ENCODE measurements around the gene ZNF316.
A peak's percentile ranks its signal among the peaks of the same experiment; 100 is the strongest.

ZNF316 gene

DNA sequence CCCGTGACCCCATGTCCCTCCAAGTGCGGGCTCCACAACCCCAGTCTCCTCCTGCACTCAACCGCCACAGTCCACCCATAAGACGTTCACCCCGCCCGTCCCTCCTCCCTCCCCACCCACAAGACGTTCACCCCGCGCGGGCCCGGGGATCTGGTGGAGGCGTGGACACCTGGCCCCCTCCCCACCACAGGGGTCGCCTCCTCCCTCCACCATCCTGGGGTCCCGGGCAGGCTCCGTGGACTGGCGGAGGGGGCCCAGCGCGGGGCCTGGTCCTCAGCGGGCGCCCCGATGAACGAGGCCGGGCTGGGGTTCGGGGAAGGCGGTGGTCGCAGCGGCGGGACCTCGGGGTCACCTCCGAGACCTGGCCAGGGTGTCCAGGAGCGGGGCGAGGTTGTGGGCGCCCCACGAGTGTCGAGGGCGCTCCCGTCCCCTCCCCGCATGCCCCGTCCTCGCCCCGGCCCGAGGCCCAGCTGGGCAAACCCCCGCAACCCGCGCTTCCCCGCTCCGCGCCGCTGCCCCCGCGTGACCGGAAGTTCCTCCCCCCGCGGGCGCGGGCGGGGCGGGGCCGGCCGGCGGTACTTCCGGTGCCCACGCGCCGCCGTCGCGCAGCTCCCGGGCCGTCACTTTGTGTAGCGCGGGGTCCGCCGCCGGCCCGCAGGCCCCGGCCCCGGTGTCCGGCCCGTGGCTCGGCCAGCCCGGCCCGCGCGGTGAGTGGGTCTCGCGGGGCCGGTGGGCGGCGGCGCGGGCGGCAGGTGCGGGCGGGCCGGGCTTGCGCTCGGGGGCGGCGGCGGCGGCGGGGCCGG lies at the start of gene ZNF316:
TSS of gene ZNF316 (plus strand) at position 578 of the 803 bp plus-strand sequence. CDS start 5,092 bp downstream, outside the sequence.
- FAIRE-seq (no peak), DNase-seq (ENCODE audit: extremely low spot score, insufficient read length, low read depth) (peak; percentile 88)

DNA sequence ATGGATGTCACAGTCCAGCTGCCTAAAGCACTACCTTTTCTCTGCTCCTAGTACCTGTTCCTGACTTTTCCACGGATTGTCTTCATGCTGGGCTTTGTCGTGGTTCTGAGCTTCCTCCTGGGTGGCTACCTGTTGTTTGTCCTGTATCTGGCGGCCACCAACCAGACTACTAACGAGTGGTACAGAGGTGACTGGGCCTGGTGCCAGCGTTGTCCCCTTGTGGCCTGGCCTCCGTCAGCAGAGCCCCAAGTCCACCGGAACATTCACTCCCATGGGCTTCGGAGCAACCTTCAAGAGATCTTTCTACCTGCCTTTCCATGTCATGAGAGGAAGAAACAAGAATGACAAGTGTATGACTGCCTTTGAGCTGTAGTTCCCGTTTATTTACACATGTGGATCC lies 48.6 kb upstream of the ZNF316 start:
- FAIRE-seq = no peak
- DNase-seq (ENCODE audit: extremely low spot score, insufficient read length, low read depth) = no peak

DNA sequence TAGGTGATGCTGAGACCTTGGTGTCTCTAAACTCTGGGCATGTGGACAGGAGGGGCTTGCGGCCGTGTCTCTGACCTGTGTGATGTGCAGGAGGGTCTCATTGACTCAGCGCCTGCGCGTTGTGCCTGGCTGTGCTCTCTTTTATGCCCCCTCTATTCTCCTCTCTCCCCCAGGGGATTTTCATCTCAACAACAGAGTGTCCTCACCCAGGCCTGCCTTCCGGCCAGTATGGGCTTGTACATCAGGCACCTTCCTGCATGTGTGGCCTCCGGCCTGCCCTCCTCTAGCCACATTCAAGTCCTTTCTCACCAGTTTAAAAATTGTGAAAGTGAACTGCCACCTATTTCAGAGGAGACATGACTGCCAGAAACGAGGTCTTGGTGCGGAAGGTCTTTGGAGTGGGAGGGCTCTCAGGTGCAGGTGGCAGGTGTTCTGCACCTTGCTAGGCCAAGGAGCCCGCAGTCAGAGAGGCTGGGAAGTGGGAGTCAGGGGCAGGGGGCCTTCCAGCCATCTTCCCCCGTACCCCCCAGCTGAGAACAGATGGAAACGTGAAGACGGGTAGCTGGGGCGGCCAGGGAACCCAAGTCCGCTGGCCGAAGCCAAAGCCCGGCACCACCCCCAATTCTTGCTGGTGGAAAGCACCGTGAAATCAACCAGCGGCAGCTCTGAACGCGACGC lies 47.8 kb upstream of the ZNF316 start:
- DNase-seq (ENCODE audit: extremely low spot score, insufficient read length, low read depth) = no peak

DNA sequence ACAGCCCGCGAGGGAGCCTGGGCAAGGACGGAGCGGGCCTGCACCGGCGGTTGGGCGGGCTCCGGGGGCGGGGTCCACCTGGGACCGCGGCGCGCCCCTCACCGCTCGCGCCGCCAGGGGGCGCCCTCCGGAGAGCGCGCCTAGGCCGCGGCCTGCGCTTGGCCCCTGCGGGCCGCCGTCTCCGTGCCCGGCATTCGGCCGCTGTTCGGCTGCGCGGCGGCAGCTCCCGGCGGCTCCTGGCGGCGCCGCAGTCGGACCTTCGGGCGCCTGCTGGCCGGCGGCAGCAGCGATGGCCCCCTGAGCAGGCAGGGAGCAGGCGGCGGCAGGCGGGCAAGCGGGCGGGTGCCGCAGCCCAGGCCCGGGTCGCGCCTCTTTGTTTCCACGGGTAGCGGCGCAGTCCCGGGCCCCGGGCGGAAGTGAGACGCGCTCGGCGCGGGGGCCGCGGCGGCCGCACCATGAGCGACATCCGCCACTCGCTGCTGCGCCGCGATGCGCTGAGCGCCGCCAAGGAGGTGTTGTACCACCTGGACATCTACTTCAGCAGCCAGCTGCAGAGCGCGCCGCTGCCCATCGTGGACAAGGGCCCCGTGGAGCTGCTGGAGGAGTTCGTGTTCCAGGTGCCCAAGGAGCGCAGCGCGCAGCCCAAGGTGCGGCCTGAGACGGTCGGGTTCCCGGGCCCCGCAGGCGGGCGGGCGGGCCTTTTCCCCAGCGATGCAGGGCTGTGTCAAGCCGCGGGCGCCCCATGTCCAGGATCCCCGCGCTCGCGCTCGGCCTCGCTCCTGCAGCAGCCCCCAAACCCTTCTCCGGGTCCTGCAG lies 47.1 kb upstream of the ZNF316 start, which contains the start of gene INTS15:
TSS of gene INTS15 (plus strand) at position 193 of the 816 bp plus-strand sequence. CDS start at position 456, 263 bp downstream.
- peak; percentile 80 for DNase-seq (ENCODE audit: extremely low spot score, insufficient read length, low read depth)
- FAIRE-seq = peak; percentile 76

More for the DNA sequence above, 47.8 kb upstream of the ZNF316 start:
- FAIRE-seq = no peak

DNA sequence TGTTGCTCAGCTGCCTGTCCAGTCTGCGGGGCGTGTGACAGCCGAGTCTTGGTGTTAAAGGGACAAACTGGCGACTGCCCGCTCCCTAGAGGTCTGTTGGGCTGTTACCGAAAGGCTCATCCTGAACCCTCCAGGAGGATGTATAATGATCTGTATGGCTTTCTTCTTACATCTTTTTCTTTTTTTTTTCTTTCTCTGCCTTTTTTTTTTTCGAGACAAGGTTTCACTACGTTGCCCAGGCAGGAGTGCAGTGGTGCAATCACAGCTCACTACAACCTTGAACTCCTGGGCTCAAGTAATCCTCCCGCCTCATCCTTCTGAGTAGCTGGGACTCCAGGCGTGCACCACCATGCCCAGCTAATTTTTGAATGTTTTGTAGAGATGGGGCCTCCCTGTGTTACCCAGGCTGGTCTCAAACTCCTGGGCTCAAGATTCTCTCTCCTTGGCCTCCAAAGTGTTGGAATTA lies 46.4 kb upstream of the ZNF316 start:
- FAIRE-seq (peak; percentile 9), DNase-seq (ENCODE audit: extremely low spot score, insufficient read length, low read depth) (no peak)

DNA sequence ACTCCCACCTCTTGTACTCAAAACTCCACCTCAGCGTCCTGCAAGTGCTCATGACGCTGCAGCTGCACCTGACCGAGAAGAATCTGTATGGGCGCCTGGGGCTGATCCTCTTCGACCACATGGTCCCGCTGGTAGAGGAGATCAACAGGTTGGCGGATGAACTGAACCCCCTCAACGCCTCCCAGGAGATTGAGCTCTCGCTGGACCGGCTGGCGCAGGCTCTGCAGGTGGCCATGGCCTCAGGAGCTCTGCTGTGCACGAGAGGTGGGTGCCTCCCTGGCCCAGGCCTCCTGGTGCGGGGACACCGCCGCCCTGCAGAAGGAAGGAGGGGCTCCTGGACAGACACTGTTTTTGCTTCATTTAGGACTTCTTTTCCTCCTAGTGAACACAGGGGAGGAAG lies 37.0 kb upstream of the ZNF316 start:
- FAIRE-seq = no peak
- DNase-seq (ENCODE audit: extremely low spot score, insufficient read length, low read depth) = no peak

DNA sequence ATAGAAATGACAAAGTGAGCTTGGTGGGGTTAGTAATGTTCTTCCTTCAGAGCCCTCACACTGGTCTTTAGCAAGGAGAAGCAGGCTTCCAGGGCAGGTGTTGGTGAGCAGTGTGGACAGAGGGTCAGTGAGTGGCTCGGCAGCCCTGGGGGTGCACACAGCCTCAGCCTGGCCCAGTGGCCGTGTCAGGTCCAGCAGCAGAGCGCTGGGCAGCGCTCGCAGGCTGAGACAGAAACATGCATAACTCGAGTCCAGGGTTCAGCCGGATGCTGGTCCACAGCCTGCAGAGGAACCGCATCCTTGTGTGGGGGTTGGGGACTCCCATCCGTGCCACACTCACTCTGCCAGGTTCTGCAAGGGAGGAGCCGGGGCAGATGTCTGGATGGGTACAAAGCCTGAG lies 32.7 kb upstream of the ZNF316 start:
- no peak for DNase-seq (ENCODE audit: extremely low spot score, insufficient read length, low read depth)
- FAIRE-seq = no peak

DNA sequence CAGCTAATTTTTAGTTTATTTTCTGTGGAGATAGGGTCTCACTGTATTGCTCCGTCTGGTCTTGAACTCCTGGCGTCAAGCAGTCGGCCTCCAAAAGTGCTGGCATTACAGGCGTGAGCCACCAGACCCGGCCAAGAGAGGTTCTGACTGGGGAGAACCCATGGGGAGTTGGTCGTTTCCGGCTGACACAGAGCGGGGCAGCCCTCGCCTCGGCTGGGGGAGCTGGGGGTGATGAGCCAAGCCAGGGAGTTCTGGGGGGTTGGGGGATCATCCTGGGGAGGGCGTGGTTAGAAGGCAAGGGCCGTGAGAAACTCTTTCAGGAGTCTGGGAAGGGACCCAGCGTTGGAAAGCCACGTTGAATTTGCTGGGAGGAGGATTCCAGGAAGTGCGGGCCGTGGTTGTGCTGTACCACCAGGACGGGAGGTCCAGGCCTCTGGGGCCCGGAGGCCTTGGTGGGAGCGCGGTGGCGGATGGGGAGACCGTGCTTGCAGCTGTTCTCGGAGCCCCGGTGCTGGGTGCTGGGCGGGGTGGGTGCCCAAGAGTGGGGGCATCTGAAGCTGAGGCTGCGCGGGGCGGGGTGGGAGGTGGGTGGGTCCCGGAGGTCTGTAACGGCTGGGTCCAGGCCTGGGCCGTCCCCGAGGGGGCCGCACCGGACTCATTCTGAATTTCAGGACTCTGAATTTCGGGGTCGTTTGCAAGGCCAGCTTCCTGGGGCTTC lies 30.1 kb upstream of the ZNF316 start:
- FAIRE-seq = no peak
- DNase-seq (ENCODE audit: extremely low spot score, insufficient read length, low read depth) = no peak

DNA sequence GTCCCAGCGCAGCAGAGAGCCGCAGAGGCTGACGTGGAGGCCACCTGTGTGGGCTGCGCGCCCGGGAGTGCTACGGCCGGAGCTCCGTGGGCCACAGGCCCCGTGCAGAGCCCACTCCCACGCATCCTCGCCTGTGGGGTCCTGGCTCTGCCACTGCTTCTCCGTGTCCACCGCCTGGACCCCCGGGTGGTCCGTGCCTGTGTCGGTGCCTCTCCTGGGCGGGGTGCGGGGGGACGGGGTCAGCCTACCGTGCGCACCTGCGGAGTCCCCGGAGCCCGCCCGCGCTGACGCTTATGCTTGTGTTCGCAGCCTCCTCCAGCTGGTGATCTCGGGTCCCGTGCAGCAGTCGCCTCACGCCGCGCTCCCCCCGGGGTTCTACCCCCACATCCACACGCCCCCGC lies 29.5 kb upstream of the ZNF316 start:
- no peak for DNase-seq (ENCODE audit: extremely low spot score, insufficient read length, low read depth)
- no peak for FAIRE-seq

DNA sequence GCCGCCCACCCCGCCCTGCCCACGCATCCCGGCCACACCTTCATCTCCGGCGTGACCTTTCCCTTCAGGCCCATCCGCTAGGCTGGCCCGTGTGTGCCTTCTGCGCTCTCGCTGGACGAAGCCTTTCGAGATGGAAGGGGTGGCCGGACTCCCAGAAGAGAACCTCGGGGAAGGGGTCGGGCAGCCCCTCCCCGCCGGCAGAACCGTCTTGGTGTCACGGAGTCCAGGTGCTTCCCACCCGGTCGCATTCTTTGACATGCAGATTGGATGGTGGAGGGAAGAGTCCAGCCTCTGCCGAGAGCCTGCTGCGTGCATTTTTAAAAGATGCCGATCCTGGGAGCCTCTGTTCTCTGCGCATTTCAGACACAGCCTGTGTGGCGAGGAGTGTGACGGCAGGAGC lies 29.0 kb upstream of the ZNF316 start:
- FAIRE-seq = no peak
- DNase-seq (ENCODE audit: extremely low spot score, insufficient read length, low read depth) = no peak

DNA sequence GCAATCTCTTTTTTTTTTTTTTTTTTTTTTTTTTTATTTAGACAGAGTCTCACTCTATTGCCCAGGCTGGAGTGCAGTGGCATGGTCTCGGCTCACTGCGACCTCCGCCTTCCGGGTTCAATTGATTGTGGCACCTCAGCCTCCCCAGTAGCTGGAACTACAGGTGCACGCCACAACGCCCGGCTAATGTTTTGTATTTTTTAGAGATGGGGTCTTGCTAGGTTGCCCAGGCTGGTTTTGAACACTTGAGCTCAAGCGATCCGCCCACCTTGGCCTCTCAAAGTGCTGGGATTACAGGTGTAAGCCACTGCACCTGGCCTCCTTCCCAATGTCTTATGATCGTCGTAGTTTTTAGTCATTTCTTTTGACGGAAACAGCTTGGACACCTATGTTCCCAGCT lies 28.3 kb upstream of the ZNF316 start:
- FAIRE-seq (no peak), DNase-seq (ENCODE audit: extremely low spot score, insufficient read length, low read depth) (no peak)

DNA sequence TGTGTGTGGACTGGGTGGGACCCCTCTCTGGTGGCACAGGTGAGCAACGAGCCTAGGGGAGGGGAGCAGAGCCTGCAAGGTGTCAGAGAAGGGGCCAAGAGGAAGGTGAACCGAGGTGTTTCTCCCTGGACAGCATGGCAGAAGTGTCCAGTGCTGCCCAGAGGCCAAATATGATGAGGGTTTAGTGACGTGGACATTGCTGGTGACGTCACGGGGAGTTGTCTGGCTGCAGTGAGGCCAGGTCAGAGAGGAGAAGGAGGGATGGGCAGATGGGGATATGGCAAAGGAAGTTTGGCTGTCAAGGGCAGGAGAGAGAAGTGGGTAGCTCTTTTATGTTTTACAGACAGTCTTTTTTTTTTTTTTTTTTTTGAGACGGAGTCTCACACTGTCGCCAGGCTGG lies 24.3 kb upstream of the ZNF316 start:
- FAIRE-seq (no peak), DNase-seq (ENCODE audit: extremely low spot score, insufficient read length, low read depth) (no peak)

DNA sequence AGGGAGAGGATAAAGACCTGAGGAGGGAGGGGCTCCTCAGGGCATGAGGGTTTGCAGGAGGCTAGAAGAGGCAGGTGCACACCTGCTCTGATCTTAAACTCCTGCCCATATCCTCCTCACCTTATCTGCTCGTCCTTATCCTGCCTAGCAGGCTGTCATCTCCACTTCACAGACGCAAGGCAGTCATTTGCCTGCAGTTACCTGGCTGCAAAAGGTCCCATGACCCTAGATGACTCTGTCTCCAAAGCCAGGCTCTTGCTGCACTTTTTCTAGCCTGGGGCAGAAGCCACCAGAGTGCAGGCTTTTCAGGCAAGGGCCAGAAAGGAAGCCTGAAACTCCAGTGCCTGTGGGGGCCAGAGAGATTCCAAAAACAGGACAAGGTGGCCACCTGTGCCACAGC lies 23.4 kb upstream of the ZNF316 start:
- FAIRE-seq (no peak), DNase-seq (ENCODE audit: extremely low spot score, insufficient read length, low read depth) (no peak)

DNA sequence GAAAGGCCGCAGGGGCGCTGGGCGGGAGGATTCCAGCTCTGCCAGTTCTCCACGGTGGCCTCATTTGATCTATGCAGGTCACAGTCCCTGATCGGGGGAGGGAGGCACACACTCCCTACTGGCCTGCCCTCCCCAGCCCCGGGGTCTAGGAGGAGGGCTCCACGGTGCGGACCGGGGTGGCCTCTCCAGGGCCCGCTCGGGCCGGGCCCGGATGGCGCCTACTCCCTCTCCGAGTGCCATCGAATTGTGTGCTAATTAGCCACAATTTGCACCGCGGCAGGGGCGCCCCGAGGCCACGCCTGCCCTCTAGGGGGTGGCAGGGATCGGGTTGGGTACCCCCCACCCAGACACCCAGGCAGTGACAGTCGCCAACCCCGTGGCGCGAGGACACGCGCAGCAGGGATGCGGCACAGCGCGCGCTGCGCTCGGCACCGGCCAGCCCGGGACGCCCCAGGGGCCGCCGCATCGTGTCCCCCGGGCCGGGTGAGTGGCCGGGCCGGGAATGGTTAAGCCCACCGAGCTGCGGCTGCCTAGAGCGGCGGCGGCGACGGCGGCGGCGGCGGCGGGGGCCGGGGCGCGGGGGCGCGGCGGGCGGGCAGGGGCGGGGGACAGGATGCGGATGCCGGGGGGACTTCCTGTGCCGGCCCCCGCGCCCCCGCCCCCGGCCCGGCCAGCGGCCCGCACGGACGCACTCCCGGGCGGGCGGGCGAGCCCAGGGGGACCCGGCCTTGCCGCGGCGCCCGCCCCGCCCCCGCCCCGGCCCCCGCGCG lies 22.0 kb upstream of the ZNF316 start, which contains the start of gene ZNF853:
TSS of gene ZNF853 (plus strand) at position 658 of the 770 bp plus-strand sequence. CDS start 565 bp downstream, outside the sequence.
- DNase-seq (ENCODE audit: extremely low spot score, insufficient read length, low read depth) (no peak), FAIRE-seq (no peak)

DNA sequence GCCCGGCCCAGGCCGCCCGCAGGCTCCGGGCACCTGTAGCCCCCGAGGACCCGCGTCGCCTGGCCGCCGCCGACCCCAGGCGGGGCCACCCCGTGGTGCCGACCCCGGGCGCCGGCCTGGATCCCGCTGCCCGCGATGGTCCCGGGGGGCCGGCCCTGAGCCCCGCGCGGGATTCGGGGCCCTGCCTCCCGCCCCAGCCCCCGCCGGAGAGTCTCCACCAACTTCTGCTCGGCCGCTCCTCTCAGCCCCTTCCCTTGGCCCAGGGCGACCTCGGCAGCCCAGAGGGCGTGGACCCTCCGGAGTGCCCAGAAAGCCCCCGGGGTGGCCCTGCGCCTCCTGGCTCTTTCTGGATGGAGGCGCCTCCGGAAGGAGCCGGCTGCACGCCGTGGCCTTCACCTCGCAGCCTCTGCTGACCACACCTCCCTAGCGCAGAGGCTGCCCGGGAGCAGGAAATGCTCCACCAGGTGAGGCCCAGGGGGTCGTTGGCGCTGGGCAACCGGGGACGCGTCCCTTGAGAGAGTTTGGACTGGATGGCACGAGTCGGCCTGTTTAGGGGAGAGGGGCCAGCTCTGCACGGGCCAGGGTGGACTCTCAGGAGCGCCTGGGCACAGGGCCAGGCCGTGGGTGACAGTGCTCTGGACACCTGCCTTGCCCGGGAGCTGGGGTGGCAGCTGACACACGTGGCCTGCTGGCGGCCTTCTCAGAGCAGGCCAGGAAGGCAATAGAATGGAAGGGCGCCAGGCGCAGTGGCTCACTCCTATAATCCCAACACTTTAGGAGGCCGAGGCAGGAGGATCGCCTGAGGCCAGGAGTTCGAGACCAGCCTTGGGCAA lies 21.2 kb upstream of the ZNF316 start:
- DNase-seq (ENCODE audit: extremely low spot score, insufficient read length, low read depth) (no peak), FAIRE-seq (no peak)

DNA sequence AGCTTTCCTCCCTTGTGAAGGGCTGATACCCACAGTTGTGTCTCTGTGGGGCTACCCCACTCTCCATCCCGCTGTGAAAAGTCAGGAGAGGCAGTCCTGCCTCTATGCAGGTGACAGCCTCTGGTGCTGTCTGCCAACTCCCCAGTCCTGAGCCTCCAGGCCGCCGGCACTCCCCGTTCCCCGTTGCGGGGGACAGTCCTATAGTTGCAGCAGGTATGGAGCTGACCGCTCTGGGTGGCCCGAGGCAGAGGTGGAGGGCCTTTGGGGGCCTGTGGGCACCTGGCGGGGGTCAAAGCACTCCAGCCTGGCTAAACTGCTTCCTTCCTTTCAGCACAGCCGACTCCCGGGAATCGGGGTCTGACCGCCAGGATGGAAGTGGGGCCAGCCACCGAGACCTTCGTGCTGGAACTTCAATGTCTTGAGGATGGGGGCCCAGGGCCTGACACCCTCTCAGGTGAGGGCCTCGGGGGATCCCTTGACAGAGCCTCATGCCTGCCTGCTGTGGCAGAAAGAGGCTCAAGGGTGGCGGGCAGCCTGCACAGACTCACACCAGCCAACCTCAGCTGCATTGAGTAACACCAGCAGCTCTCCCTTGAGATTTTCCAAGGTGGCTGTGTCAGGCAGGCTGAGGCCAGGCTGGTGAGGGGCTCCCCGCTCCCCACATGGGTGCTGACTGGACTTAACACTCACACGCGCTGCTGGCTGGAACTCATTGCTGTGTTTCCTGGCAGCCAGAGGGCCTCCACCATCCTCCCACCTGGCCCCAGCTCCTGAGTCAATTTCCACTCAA lies 20.1 kb upstream of the ZNF316 start:
- FAIRE-seq = no peak
- no peak for DNase-seq (ENCODE audit: extremely low spot score, insufficient read length, low read depth)

DNA sequence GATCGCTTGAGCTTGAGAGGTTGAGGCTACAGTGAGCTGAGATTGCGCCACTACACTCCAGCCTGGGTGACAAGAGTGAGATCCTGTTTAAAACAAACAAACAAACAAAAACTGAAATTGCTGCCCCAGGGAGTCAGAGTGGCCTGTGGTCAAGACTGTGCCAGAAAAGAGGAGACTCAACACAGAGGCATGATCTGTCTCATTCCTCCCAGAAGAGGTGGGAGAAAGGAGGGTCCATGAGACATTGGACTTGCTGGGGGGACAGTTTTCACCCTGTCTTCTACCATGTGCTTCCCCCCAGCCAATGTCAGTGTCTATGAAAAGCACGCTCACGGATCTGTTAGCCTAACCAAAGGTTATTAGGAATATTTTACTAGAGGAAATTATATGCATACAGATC lies 18.5 kb upstream of the ZNF316 start:
- DNase-seq (ENCODE audit: extremely low spot score, insufficient read length, low read depth) = no peak
- no peak for FAIRE-seq

All from GM18507 (cell line).